NCI-H1092 treated with DMSO at 0.1 percent for 48 hours (cell line): ENCODE data around the gene RALGPS1.

ENCODE experiments used
- DNase-seq: peaks from one replicate; lab custom pipeline; 2025; lab: John Stamatoyannopoulos, UW

RALGPS1 gene, protein sequence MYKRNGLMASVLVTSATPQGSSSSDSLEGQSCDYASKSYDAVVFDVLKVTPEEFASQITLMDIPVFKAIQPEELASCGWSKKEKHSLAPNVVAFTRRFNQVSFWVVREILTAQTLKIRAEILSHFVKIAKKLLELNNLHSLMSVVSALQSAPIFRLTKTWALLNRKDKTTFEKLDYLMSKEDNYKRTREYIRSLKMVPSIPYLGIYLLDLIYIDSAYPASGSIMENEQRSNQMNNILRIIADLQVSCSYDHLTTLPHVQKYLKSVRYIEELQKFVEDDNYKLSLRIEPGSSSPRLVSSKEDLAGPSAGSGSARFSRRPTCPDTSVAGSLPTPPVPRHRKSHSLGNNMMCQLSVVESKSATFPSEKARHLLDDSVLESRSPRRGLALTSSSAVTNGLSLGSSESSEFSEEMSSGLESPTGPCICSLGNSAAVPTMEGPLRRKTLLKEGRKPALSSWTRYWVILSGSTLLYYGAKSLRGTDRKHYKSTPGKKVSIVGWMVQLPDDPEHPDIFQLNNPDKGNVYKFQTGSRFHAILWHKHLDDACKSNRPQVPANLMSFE

DNA sequence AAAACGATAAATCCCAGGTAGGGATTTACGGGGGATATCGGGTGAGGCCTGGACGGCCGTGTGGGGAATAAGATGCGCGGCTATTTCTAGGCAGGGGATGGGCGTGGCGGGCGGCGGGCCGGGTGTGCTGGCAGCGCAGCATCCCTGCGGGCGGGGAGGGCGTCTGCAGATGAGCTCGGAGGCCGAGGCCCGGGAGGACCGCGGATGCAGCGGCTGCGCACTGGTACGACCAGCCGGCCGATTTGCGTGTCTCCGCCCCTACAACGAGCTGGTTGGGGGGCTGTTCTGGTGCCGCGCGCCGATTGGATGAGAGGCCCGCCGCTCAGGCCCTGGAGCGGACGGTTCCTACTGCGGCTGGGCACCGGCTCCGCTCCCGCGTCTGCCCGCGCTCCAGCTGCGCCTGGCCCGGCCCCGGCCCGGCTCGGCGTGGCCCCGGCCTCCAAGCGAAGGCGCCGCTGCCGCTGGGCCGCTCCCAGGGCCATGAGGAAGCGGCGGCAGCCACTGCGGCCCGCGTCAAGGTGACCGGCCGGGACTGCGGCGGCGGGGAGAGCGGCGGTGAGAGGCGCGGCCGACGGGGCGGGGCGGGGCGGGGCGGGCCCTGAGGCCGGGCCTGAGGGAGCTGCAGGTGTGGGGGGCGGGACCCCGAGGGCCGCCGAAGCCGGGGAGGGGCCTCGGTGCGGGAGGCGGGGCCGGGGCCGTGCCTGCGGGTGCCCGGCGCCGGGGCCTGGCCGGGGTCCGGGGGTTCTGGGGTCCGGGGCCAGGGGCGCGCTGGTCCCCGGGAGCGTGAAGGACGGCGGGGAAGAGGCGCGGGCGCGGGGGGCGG is at the start of gene RALGPS1:
Gene RALGPS1, plus strand, starts transcription at position 325 of the 823 bp plus-strand sequence. CDS start 47,508 bp downstream, outside the sequence.
- peak; percentile 96 for DNase-seq

GRCh38 chr9:126869368-126869767 is 45.2 kb upstream of the RALGPS1 start:
- no peak for DNase-seq

DNA sequence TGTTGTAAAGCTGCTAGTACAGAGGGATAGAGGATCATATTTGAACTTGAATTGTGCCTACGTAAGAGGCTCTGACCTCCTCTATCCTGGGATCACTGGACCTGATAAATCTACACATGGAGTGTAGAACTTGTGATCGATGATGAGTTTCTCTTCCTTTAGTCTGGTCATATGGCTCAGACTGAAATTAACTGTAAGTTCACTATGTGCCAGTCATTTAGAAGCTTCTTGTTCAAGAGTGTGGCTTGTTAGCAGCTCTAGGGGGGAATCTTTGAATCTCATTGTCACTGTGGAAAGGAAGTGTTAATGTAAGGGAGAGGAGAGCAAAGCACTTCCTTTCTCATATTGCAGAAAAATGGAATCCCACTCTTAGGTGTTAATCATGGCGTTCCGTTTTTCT is 42.1 kb upstream of the RALGPS1 start:
- DNase-seq, result no peak

DNA sequence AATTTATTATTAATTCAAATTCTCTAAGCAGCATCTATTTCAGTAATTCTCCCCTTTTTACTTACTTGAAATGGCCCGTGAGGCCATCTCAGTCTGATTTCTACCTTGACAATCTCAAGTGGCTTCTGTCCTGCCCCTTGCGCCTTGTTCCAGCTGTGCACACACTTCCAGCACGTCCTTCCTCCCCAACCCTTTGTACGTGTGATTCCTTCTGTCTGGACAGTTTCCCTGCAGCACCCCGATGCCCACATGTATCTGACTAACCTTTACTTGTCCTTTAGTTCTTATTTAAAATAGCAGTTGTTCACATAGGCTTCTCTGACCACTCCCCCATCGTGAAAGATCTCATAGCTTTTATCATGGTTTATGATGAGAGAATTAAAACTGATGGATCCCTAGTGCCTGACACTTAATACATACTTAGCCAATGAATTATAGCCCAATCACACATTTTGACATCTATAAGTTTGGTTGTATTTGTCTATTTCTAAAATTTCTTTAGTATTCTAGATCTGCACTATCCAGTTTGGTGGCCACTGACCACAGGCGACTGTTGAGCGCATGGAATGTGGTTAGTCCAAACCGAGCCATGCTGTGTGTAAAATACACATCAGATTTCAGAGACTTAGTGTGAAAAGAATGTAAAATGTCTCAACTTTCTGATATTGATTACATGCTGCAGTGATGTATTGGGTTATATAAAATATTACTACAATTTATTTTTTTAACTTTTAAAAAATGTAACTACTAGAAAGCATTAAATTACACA is 39.9 kb upstream of the RALGPS1 start:
- DNase-seq, result no peak

GRCh38 chr9:126875756-126876510 is 38.6 kb upstream of the RALGPS1 start:
- DNase-seq, result no peak

DNA sequence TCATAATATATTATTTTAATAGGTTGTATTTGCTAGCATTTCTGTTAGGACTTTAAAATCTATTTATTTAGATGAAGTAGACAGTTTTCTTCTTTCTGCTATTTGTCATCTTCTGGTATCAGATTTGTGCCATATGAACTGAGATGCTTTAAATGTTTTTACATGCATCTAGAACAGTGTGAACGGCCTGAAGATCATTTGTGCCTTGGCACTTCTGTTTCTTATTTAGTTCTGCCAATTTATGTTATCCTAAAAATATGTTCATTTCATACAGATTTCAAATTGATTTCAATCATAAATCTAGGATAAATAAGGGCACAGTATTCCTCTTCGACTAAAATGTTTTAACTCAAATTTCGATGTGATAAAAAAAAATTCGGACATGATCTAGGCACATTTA is 38.1 kb upstream of the RALGPS1 start:
- DNase-seq, result no peak

GRCh38 chr9:126877418-126877817 is 37.2 kb upstream of the RALGPS1 start:
- DNase-seq, result no peak

- no peak for DNase-seq
Measured at GRCh38 chr9:126879288-126879687, 35.3 kb upstream of the RALGPS1 start.

GRCh38 chr9:126880226-126880946 is 34.2 kb upstream of the RALGPS1 start:
- DNase-seq, result no peak

GRCh38 chr9:126880947-126881332 is 33.6 kb upstream of the RALGPS1 start:
- no peak for DNase-seq

- no peak for DNase-seq
Measured at GRCh38 chr9:126882746-126883145, 31.8 kb upstream of the RALGPS1 start.

GRCh38 chr9:126883636-126884035 is 30.9 kb upstream of the RALGPS1 start:
- DNase-seq, result no peak

GRCh38 chr9:126885131-126885641 is 29.4 kb upstream of the RALGPS1 start:
- no peak for DNase-seq

DNA sequence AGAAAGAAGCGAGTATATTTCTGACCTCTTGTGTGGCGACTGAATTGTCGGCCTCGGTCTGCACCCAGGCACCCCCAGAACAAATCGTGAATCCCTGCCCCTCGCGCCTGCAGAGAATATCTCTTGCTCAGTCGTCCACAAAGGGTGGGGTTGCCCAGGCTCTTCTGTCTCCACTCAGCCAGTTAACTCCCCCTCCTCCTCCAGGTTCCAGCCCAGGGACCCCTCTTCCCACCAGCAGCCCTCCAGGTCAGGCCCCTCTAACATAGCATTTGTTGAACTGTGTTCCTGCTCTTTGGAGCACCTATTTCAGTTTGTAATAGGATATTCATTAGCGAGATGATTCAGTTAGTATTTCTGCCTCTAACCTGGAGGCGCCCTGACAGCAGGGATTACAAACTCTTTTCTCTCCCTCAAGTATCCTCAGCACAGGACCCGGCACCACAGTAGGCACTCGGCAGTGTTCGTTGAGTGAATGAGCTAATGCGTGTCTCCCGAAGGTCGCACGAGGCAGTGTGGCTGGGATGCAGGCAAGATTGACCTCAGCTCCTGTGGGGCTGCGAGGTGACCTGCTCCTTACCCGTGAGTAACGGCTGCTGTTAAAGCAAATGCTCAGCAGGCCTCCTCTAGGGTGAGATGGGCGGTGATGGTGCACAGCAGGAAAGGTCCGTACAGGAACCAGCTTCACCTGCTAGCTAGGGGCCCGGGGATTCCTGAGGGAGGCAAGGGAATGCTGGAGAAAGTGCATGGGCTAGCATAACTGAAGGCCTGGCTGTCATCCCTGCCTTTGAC is 28.4 kb upstream of the RALGPS1 start:
- no peak for DNase-seq

DNA sequence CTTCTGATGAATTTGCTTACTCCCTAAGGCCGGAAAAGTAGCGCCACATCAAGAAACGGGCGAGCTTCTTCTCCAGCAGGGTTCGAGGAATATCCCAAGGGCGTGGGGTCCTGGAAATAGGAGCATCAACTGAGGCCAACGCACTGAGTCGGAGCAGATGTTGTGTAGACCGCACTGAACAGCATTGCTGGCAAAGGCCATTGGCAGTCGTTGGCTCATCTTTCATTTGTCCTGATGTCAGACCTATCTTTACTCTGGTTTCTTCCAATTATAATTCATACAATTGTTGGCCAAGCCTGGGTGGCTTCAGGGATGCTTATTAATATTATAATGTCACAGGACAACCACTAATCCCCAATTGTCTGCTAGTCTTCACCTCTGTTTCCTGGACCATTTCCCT is 27.7 kb upstream of the RALGPS1 start:
- no peak for DNase-seq

DNA sequence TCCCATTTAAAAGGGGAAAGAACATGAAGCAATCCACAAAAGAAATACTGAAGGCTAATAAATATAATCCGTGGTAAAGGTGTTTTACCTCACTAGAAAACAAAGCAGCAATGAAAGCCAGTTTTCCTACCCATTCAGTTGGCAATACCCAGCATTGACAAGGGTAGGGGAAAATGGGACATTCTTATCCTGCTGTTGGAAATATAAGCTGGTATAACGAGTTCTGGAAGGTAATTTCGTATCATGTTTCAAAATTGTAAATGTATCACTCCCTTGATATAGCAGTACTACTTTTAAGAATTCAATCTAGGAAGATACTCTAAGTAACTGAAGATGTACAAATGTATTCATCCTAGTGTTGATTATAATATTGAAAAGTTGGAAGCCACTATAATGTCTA is 22.9 kb upstream of the RALGPS1 start:
- DNase-seq, result no peak

DNA sequence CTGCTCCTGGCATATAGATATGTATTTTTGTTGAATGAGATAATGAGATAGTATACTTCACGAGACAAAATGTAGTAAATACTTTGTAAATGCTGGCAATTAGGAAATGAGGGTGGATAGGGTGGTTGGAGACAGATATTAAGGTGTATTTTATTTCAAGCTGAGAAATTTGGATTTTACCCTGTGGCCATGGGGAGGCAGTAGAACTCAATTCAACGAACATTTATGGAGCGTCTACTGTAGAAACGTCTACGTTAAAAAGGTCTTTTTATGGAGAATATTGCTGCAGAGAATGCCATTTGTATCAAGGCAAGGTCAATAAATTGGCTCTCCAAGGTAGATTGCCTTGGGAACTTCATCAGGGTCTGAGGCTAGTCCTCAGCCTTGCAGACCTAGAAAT is 21.5 kb upstream of the RALGPS1 start:
- no peak for DNase-seq

DNA sequence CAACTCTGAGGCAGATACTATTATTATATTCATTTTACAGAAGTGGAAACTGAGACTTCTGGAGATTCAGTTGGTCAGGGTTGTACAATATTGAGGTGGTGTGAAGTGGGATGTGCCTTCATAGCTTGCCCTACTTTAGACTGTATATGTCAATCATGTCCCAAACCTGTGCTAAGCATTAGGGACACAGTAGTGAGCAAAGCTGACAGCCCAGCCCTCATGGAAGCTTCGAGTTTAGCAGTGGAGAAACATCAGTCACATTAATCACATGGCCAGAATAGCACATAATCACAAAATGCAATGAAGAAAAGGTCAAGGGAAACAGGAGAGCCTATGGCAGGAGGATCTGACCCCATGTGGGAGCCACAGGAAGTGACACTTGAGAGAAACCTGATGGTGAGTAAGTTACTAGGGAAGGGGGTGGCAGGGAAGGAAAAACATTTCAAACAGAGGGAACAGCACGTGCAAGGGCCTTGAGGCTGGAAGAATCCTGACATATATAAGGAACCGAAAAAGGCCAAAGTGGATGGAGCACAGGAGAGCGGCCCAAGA is 20.5 kb upstream of the RALGPS1 start:
- no peak for DNase-seq

DNA sequence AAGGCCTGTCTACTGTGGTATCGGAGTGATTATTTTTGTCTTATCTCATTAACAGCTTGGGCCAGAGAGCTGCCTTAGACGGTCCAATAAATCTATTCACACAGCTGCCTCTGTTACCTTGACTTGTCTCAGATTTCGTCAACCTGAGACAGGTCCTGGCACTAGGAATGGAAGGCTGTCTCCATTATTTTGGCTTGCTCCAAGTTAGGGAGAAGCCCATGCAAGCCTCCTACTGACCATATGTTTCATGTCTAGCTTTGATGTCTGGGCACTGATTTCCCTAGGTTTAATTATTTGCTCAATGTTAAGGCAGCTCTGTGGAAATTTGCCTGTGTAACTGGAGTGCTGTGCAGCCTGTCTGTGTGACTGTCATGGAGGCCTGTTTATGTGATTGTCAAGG is 12.4 kb upstream of the RALGPS1 start:
- no peak for DNase-seq
